HepG2 (cell line): Measurements from ENCODE around the gene ABAT. TPM values are rescaled to one million over a fixed set of nuclear protein-coding genes. Genes with fewer than 3 reads are reported as not detected.

Experiments used
- CAMTA2 ChIP-seq: sonication (generic); formaldehyde crosslinking; IDR thresholded peaks from 2 replicates; pipeline ENCODE4 v1.4.0; 2020; ENCODE audit warnings: mild to moderate bottlenecking, missing genetic modification reagents, borderline replicate concordance
- CERS6 ChIP-seq: sonication (generic); formaldehyde crosslinking; IDR thresholded peaks from 2 replicates; pipeline ENCODE4 v1.5.0; 2020; ENCODE audit warnings: missing genetic modification reagents
- DPF2 ChIP-seq: sonication (generic); formaldehyde crosslinking; IDR thresholded peaks from 2 replicates; pipeline ENCODE4 v1.4.0; 2020; ENCODE audit warnings: mild to moderate bottlenecking, low read depth, missing genetic modification reagents, borderline replicate concordance
- FUBP1 ChIP-seq: sonication (generic); formaldehyde crosslinking; IDR thresholded peaks from 2 replicates; pipeline ENCODE4 v1.5.1; 2020; ENCODE audit warnings: missing genetic modification reagents, mild to moderate bottlenecking, borderline replicate concordance
- HMG20B ChIP-seq: conservative IDR thresholded peaks from 2 replicates; pipeline ENCODE4 v1.6.1; 2016; ENCODE audit warnings: missing genetic modification reagents, missing compliant biosample characterization
- HOXD1 ChIP-seq: sonication (generic); formaldehyde crosslinking; IDR thresholded peaks from 2 replicates; pipeline ENCODE4 v1.5.0; 2020; ENCODE audit warnings: missing genetic modification reagents
- KDM1A ChIP-seq: IDR thresholded peaks from 2 replicates; pipeline ENCODE4 v1.6.1; 2016; ENCODE audit warnings: missing compliant biosample characterization
- KLF12 ChIP-seq: sonication (generic); formaldehyde crosslinking; IDR thresholded peaks from 2 replicates; pipeline ENCODE4 v1.4.0; 2020; ENCODE audit warnings: missing genetic modification reagents, borderline replicate concordance
- KLF6 ChIP-seq: IDR thresholded peaks from 2 replicates; pipeline ENCODE4 v1.8.0; 2016; ENCODE audit warnings: missing biosample characterization, missing genetic modification reagents
- MAX ChIP-seq: IDR thresholded peaks from 2 replicates; pipeline ENCODE4 v1.6.1; 2012; ENCODE audit warnings: inconsistent platforms
- PAF1 ChIP-seq: IDR thresholded peaks from 2 replicates; pipeline ENCODE4 v1.6.1; 2016; ENCODE audit warnings: missing genetic modification reagents, missing compliant biosample characterization
- PHF21A ChIP-seq: sonication (generic); formaldehyde crosslinking; IDR thresholded peaks from 2 replicates; pipeline ENCODE4 v1.5.0; 2020; ENCODE audit warnings: mild to moderate bottlenecking, missing genetic modification reagents
- PHF8 ChIP-seq: sonication (generic); formaldehyde crosslinking; IDR thresholded peaks from 2 replicates; pipeline ENCODE4 v1.5.0; 2020; ENCODE audit warnings: missing genetic modification reagents
- POLR2AphosphoS5 ChIP-seq: IDR thresholded peaks from 2 replicates; pipeline ENCODE4 v1.6.1; 2012; ENCODE audit warnings: low read depth, low read length
- SAP130 ChIP-seq: IDR thresholded peaks from 2 replicates; pipeline ENCODE4 v1.6.1; 2016; ENCODE audit warnings: low read depth
- SRF ChIP-seq: IDR thresholded peaks from 2 replicates; pipeline ENCODE4 v1.6.1; 2011; ENCODE audit warnings: mild to moderate bottlenecking, low read depth, low read length, moderate library complexity
- TCF7L2 ChIP-seq: IDR thresholded peaks from 2 replicates; pipeline ENCODE4 v1.6.1; 2011; ENCODE audit warnings: mild to moderate bottlenecking, low read depth, low read length, moderate library complexity
- TGIF2 ChIP-seq: IDR thresholded peaks from 2 replicates; pipeline ENCODE4 v1.6.1; 2016; ENCODE audit warnings: control low read depth, missing compliant biosample characterization
- ZFP37 ChIP-seq: sonication (generic); formaldehyde crosslinking; IDR thresholded peaks from 2 replicates; pipeline ENCODE4 v1.4.0; 2020; ENCODE audit warnings: missing genetic modification reagents, borderline replicate concordance
- ZNF670 ChIP-seq: sonication (generic); formaldehyde crosslinking; IDR thresholded peaks from 2 replicates; pipeline ENCODE4 v1.8.0; 2022; ENCODE audit warnings: mild to moderate bottlenecking, missing genetic modification reagents, borderline replicate concordance
- polyA plus RNA-seq, 8 experiments: library from polyadenylated mRNA; depleted of rRNA in 3 of 8; stranded (reverse) in 7 of 8; unstranded in 1 of 8; fragments of >200 nt; fragmentation: Illumina TruSeq in 4 of 8; extraction: Trizol in 4 of 8; gene quantifications; 2 replicates each; pipeline versions ENCODE4 v1.2.1 to v1.2.3, GENCODE V29; 2011 to 2016; ENCODE audit warnings: low read depth in 4 of 8, missing spikeins in 1 of 8, mixed read lengths in 1 of 8; ENCODE audit not compliant: insufficient read depth in 1 of 8
- total RNA-seq, 5 experiments: library from RNA; depleted of rRNA; stranded (reverse); fragments of >200 nt; fragmentation: Illumina TruSeq; extraction: Trizol; gene quantifications; 2 replicates each; pipeline ENCODE4 v1.2.3, GENCODE V29; 2016; ENCODE audit warnings: low read depth in 1 of 5
- TF ChIP-seq, protein P1 (sequence below): sonication (generic); formaldehyde crosslinking; conservative IDR thresholded peaks from 2 replicates; pipeline ENCODE4 v1.8.0; 2022; ENCODE audit warnings: low read depth, missing genetic modification reagents
- TF ChIP-seq, protein P2 (sequence below): sonication (generic); formaldehyde crosslinking; IDR thresholded peaks from 2 replicates; pipeline ENCODE4 v1.5.1; 2020; ENCODE audit warnings: mild to moderate bottlenecking, missing genetic modification reagents, moderate library complexity

ABAT gene
- total and polyA plus RNA-seq, 2 of the 13 experiments (the other 11 are each of a cell fraction or from before 2014, with no cell fraction given), result 47.6 to 97.3 TPM

GRCh38 chr16:8730335-8730915 lies 56.0 kb downstream of the ABAT start (continued):
- TF ChIP-seq MAX (peak; percentile 72), HOXD1 (no peak), DPF2 (CRISPR knock-in tag) (no peak), TCF7L2 (no peak), SAP130 (CRISPR knock-in tag) (peak; percentile 74), FUBP1 (CRISPR knock-in tag) (no peak), KLF12 (CRISPR knock-in tag) (0 out of 2 replicates have a peak, but pooled peaks have one; percentile 14), POLR2AphosphoS5 (no peak), PHF8 (CRISPR knock-in tag) (no peak), PHF21A (no peak), TGIF2 (CRISPR knock-in tag) (peak; percentile 47; the same call in 1 of the 2 replicates), CAMTA2 (CRISPR knock-in tag) (no peak), HMG20B (CRISPR knock-in tag) (no peak), ZFP37 (CRISPR knock-in tag) (no peak), ZNF670 (no peak), KLF6 (CRISPR knock-in tag) (no peak), KDM1A (CRISPR knock-in tag) (no peak), SRF (no peak), PAF1 (CRISPR knock-in tag) (no peak), CERS6 (CRISPR knock-in tag) (no peak)
- TF ChIP-seq, protein P1, sequence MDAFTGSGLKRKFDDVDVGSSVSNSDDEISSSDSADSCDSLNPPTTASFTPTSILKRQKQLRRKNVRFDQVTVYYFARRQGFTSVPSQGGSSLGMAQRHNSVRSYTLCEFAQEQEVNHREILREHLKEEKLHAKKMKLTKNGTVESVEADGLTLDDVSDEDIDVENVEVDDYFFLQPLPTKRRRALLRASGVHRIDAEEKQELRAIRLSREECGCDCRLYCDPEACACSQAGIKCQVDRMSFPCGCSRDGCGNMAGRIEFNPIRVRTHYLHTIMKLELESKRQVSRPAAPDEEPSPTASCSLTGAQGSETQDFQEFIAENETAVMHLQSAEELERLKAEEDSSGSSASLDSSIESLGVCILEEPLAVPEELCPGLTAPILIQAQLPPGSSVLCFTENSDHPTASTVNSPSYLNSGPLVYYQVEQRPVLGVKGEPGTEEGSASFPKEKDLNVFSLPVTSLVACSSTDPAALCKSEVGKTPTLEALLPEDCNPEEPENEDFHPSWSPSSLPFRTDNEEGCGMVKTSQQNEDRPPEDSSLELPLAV (CRISPR knock-in tag), result no peak
- TF ChIP-seq, protein P2, sequence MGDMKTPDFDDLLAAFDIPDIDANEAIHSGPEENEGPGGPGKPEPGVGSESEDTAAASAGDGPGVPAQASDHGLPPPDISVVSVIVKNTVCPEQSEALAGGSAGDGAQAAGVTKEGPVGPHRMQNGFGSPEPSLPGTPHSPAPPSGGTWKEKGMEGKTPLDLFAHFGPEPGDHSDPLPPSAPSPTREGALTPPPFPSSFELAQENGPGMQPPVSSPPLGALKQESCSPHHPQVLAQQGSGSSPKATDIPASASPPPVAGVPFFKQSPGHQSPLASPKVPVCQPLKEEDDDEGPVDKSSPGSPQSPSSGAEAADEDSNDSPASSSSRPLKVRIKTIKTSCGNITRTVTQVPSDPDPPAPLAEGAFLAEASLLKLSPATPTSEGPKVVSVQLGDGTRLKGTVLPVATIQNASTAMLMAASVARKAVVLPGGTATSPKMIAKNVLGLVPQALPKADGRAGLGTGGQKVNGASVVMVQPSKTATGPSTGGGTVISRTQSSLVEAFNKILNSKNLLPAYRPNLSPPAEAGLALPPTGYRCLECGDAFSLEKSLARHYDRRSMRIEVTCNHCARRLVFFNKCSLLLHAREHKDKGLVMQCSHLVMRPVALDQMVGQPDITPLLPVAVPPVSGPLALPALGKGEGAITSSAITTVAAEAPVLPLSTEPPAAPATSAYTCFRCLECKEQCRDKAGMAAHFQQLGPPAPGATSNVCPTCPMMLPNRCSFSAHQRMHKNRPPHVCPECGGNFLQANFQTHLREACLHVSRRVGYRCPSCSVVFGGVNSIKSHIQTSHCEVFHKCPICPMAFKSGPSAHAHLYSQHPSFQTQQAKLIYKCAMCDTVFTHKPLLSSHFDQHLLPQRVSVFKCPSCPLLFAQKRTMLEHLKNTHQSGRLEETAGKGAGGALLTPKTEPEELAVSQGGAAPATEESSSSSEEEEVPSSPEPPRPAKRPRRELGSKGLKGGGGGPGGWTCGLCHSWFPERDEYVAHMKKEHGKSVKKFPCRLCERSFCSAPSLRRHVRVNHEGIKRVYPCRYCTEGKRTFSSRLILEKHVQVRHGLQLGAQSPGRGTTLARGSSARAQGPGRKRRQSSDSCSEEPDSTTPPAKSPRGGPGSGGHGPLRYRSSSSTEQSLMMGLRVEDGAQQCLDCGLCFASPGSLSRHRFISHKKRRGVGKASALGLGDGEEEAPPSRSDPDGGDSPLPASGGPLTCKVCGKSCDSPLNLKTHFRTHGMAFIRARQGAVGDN (CRISPR knock-in tag), result peak; percentile 66
